H9 (cell line): ENCODE results near the gene MIEF2. TPM values are rescaled to one million over a fixed set of nuclear protein-coding genes. Genes with fewer than 3 reads are reported as not detected.

Source experiments
- DNase-seq: peaks from one replicate; pipeline ENCODE4 v3.0.0-alpha.2; 2017
- H2AFZ ChIP-seq: one replicate; pipeline ENCODE4 v1.6.1; 2013; ENCODE audit warnings: mild to moderate bottlenecking, low read length, control low read depth, moderate library complexity
- H2AK5ac ChIP-seq: 2 replicates; pipeline ENCODE4 v1.6.1; 2013; ENCODE audit warnings: low read length, control low read depth, mixed read lengths; ENCODE audit not compliant: insufficient read length
- H2BK120ac ChIP-seq: one replicate; pipeline ENCODE4 v1.6.1; 2013; ENCODE audit warnings: low read depth, mild to moderate bottlenecking, low read length, control low read depth, inconsistent platforms; ENCODE audit not compliant: poor library complexity, severe bottlenecking
- H2BK12ac ChIP-seq: 2 replicates; pipeline ENCODE4 v1.6.1; 2013; ENCODE audit warnings: low read length, control low read depth, mixed read lengths, low read depth; ENCODE audit not compliant: insufficient read length
- H2BK15ac ChIP-seq: 2 replicates; pipeline ENCODE4 v1.6.1; 2013; ENCODE audit warnings: low read depth, low read length, control low read depth
- H2BK20ac ChIP-seq: one replicate; pipeline ENCODE4 v1.6.1; 2013; ENCODE audit warnings: low read depth, mild to moderate bottlenecking, low read length, control low read depth, inconsistent platforms; ENCODE audit not compliant: poor library complexity, severe bottlenecking
- H2BK5ac ChIP-seq: 2 replicates; pipeline ENCODE4 v1.6.1; 2013; ENCODE audit warnings: low read length, control low read depth, mixed read lengths; ENCODE audit not compliant: insufficient read length
- H3K14ac ChIP-seq: 2 replicates; pipeline ENCODE4 v1.6.1; 2013; ENCODE audit warnings: low read length, control low read depth; ENCODE audit not compliant: insufficient read depth
- H3K18ac ChIP-seq: 2 replicates; pipeline ENCODE4 v1.6.1; 2013; ENCODE audit warnings: low read depth, mild to moderate bottlenecking, mixed read lengths, low read length, control low read depth; ENCODE audit not compliant: insufficient read length
- H3K23ac ChIP-seq: 2 replicates; pipeline ENCODE4 v1.6.1; 2013; ENCODE audit warnings: low read length, control low read depth, mixed read lengths, low read depth; ENCODE audit not compliant: insufficient read length
- H3K23me2 ChIP-seq: 2 replicates; pipeline ENCODE4 v1.6.1; 2013; ENCODE audit warnings: low read depth, mild to moderate bottlenecking, mixed read lengths, low read length, control low read depth; ENCODE audit not compliant: insufficient read length, poor library complexity, severe bottlenecking
- H3K27ac ChIP-seq: 2 replicates; pipeline ENCODE4 v1.5.1; 2013; ENCODE audit warnings: low read length, control low read depth, mixed read lengths, low read depth; ENCODE audit not compliant: insufficient read length
- H3K27me3 ChIP-seq: 2 replicates; pipeline ENCODE4 v1.6.1; 2013; ENCODE audit warnings: low read length, control low read depth, inconsistent platforms; ENCODE audit not compliant: insufficient read depth
- H3K4ac ChIP-seq: 2 replicates; pipeline ENCODE4 v1.6.1; 2013; ENCODE audit warnings: low read depth, mild to moderate bottlenecking, control low read depth, inconsistent platforms, low read length, moderate library complexity
- H3K4me1 ChIP-seq: 2 replicates; pipeline ENCODE4 v1.6.1; 2013; ENCODE audit warnings: low read length, control low read depth, inconsistent platforms; ENCODE audit not compliant: insufficient read depth
- H3K4me2 ChIP-seq: 2 replicates; pipeline ENCODE4 v1.6.1; 2013; ENCODE audit warnings: low read length, control low read depth, mixed read lengths; ENCODE audit not compliant: insufficient read length, insufficient read depth
- H3K56ac ChIP-seq: 2 replicates; pipeline ENCODE4 v1.6.1; 2013; ENCODE audit warnings: low read depth, mild to moderate bottlenecking, mixed read lengths, low read length, control low read depth; ENCODE audit not compliant: insufficient read length
- H3K79me1 ChIP-seq: 2 replicates; pipeline ENCODE4 v1.6.1; 2013; ENCODE audit warnings: low read depth, mild to moderate bottlenecking, moderate library complexity, low read length, control low read depth, inconsistent platforms; ENCODE audit not compliant: insufficient read depth, poor library complexity, severe bottlenecking
- H3K79me2 ChIP-seq: 2 replicates; pipeline ENCODE4 v1.6.1; 2013; ENCODE audit warnings: low read length, control low read depth, inconsistent platforms; ENCODE audit not compliant: insufficient read depth
- H3K9ac ChIP-seq: 2 replicates; pipeline ENCODE4 v1.6.1; 2013; ENCODE audit warnings: low read length, control low read depth, mixed read lengths; ENCODE audit not compliant: insufficient read length; ENCODE audit errors: extremely low read depth
- H3K9me3 ChIP-seq: one replicate; pipeline ENCODE4 v1.6.1; 2013; ENCODE audit warnings: low read depth, low read length, inconsistent platforms; ENCODE audit not compliant: control insufficient read depth
- H3T11ph ChIP-seq: one replicate; pipeline ENCODE4 v1.6.1; 2013; ENCODE audit warnings: mild to moderate bottlenecking, low read length, control low read depth, inconsistent platforms
- H4K20me1 ChIP-seq: one replicate; pipeline ENCODE4 v1.6.1; 2013; ENCODE audit not compliant: control insufficient read depth, insufficient read length, insufficient read depth
- H4K5ac ChIP-seq: 2 replicates; pipeline ENCODE4 v1.6.1; 2013; ENCODE audit warnings: low read depth, mild to moderate bottlenecking, mixed read lengths, low read length, control low read depth; ENCODE audit not compliant: insufficient read length
- H4K8ac ChIP-seq: replicated peaks from 2 replicates; pipeline ENCODE4 v1.6.1; 2013; ENCODE audit warnings: low read length, control low read depth, mixed read lengths, low read depth; ENCODE audit not compliant: insufficient read length
- H4K91ac ChIP-seq: 2 replicates; pipeline ENCODE4 v1.6.1; 2013; ENCODE audit warnings: low read depth, mild to moderate bottlenecking, moderate library complexity, mixed read lengths, low read length, control low read depth; ENCODE audit not compliant: insufficient read length
- H3K27ac Mint-ChIP-seq, 3 experiments: 2 replicates in 2 of 3; 3 replicates in 1 of 3; pipeline ENCODE4 v1.8.0; 2020 to 2021; ENCODE audit warnings: mixed read lengths in 3 of 3, mild to moderate bottlenecking in 1 of 3, moderate library complexity in 1 of 3
- H3K27me3 Mint-ChIP-seq: 2 replicates; pipeline ENCODE4 v1.8.0; 2021; ENCODE audit warnings: low read depth, mild to moderate bottlenecking, moderate library complexity, mixed read lengths
- H3K36me3 Mint-ChIP-seq, 3 experiments: 2 replicates in 2 of 3; 3 replicates in 1 of 3; pipeline ENCODE4 v1.8.0; 2020 to 2021; ENCODE audit warnings: low read depth in 3 of 3, mixed read lengths in 3 of 3; ENCODE audit not compliant: insufficient read depth in 1 of 3
- H3K4me1 Mint-ChIP-seq, 2 experiments: 2 replicates each; pipeline ENCODE4 v1.8.0; 2020; ENCODE audit warnings: mixed read lengths in 2 of 2
- H3K4me3 Mint-ChIP-seq, 2 experiments: 2 replicates in 1 of 2; 3 replicates in 1 of 2; pipeline ENCODE4 v1.8.0; 2020 to 2021; ENCODE audit warnings: mild to moderate bottlenecking in 2 of 2, mixed read lengths in 2 of 2, moderate library complexity in 1 of 2
- H3K9me3 Mint-ChIP-seq, 2 experiments: 2 replicates in 1 of 2; 3 replicates in 1 of 2; pipeline ENCODE4 v1.8.0; 2020; ENCODE audit warnings: mild to moderate bottlenecking in 2 of 2, mixed read lengths in 2 of 2, moderate library complexity in 1 of 2
- WGBS: extraction: QIAGEN DNeasy Blood & Tissue Kit; methylation state at CpG from one replicate; pipeline ENCODE4 v1.1.7; 2013; ENCODE audit warnings: missing lambda C conversion rate, low lambda C conversion rate, mixed read lengths; ENCODE audit not compliant: insufficient read length; ENCODE audit errors: extremely low coverage; 5-methylcytosine and 5-hydroxymethylcytosine counted together
- total RNA-seq: library from RNA; stranded (reverse); gene quantifications from 2 replicates; pipeline ENCODE4 v1.2.1, GENCODE V29; 2021
- TF ChIP-seq, protein P1 (sequence below): fragments of 200-600 bp; sonication (generic); conservative IDR thresholded peaks from 3 replicates; pipeline ENCODE4 v1.8.0; 2021; ENCODE audit warnings: antibody characterized with exemption, mild to moderate bottlenecking

MIEF2 gene
- total RNA-seq, 1 experiment from 2014 or later: 10.3 TPM

- Histone ChIP-seq H3K79me1 (no peaks in the 10 kb centered on the region), H2BK15ac (no peak overlapping the region), H2BK5ac (no peak overlapping the region), H2BK12ac (no peak overlapping the region), H2BK120ac (no peak overlapping the region), H4K91ac (no peak overlapping the region), H3K14ac (no peak overlapping the region), H3T11ph (no peak overlapping the region), H3K4me1 (no peaks in the 10 kb centered on the region), H3K23me2 (peaks cover 12% of the 10 kb centered on the region), H2BK20ac (no peak overlapping the region), H3K4ac (no peak overlapping the region), H3K79me2 (no peaks in the 10 kb centered on the region; the same call in 1 of the 2 replicates), H3K27ac (no peak overlapping the region), H2AFZ (no peak overlapping the region), H4K20me1 (no peaks in the 10 kb centered on the region), H2AK5ac (no peak overlapping the region), H4K5ac (no peak overlapping the region), H3K27me3 (no peaks in the 10 kb centered on the region), H3K4me2 (no peak overlapping the region), H3K18ac (no peak overlapping the region), H3K56ac (no peak overlapping the region), H3K9ac (no peak overlapping the region), H3K9me3 (no peaks in the 10 kb centered on the region), H4K8ac (no peak overlapping the region), H3K23ac (no peak overlapping the region)
- DNase-seq: no peak
- peaks cover 22 to 34% of the 10 kb centered on the region in 2 experiments for H3K4me1 Mint-ChIP-seq
- no CpG with 5 or more reads among the region's 11 CpGs for WGBS
- no peaks in the 10 kb centered on the region for H3K27me3 Mint-ChIP-seq
- H3K9me3 Mint-ChIP-seq: no peaks in the 10 kb centered on the region
- H3K36me3 Mint-ChIP-seq: peaks cover 24 to 53% (median 52%) of the 10 kb centered on the region in 3 experiments; a peak in 6 of 7 replicates
- TF ChIP-seq, protein P1, sequence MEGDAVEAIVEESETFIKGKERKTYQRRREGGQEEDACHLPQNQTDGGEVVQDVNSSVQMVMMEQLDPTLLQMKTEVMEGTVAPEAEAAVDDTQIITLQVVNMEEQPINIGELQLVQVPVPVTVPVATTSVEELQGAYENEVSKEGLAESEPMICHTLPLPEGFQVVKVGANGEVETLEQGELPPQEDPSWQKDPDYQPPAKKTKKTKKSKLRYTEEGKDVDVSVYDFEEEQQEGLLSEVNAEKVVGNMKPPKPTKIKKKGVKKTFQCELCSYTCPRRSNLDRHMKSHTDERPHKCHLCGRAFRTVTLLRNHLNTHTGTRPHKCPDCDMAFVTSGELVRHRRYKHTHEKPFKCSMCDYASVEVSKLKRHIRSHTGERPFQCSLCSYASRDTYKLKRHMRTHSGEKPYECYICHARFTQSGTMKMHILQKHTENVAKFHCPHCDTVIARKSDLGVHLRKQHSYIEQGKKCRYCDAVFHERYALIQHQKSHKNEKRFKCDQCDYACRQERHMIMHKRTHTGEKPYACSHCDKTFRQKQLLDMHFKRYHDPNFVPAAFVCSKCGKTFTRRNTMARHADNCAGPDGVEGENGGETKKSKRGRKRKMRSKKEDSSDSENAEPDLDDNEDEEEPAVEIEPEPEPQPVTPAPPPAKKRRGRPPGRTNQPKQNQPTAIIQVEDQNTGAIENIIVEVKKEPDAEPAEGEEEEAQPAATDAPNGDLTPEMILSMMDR: no peak
- H3K4me3 Mint-ChIP-seq: no peak overlapping the region; a peak in 1 of 5 replicates
- no peak overlapping the region for H3K27ac Mint-ChIP-seq
Observed at GRCh38 chr17:18256351-18256750, 4.1 kb upstream of the MIEF2 start.
